Stimulated activated CD4-positive, alpha-beta T cell treated with anti-CD3 and anti-CD28 coated beads, Interleukin-2, amount 100 ng/mL, for 24 hours (primary cell): ENCODE measurements around the gene MAN2A2.
A peak's percentile ranks its signal among the peaks of the same experiment; 100 is the strongest.

ENCODE experiments used
- DNase-seq, 2 donors: peaks; one replicate each; pipeline ENCODE4 v3.0.0-alpha.2; 2020

The MAN2A2 gene

DNA sequence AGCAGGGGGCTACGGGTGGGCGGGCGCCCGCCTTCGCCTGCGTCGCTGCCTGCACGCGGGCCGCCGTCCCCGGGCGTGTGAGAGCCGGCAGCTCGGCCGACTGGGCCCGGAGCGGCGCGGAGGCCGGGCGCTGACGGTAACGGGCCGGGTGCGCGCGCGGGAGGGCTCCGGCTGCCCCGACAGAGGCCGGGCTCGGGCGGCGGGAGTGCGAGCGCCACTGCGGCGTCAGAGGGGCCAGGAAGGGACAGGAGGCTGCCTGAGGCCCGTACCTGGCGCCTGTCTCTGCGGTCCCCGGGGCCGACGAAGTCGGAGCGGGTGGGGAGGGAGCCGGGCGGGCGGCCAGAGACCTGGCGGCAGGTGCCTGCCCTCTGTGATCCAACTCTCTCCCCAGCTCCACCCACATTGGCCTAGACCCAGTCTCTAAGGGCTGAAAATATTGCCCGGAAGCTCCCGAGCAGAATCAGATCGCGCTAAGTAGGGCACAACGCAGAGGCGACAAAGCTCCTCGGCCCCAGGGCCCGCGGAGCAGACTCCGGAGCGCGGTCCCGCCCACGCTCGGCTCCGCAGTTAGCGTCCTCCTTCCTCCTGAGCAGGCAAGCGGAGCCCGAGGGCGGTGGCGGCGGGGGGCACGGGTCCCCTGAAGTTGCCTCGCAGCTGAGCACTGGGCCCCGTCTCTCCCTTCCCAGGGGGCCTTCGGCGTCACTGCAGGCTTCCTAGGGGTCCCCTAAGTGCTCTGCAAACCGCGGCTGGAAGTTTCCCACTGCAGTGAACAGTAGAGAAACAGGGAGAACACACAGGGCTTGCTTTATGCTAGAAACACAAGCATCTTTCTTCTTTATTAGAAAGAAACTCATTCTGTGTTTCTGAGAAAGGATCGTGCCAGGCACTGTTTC is at the start of gene MAN2A2:
MAN2A2 (plus strand) TSS at position 463 of the 893 bp plus-strand sequence. CDS start 906 bp downstream, outside the sequence.
- peak; percentile 81 to 87 for DNase-seq

DNA sequence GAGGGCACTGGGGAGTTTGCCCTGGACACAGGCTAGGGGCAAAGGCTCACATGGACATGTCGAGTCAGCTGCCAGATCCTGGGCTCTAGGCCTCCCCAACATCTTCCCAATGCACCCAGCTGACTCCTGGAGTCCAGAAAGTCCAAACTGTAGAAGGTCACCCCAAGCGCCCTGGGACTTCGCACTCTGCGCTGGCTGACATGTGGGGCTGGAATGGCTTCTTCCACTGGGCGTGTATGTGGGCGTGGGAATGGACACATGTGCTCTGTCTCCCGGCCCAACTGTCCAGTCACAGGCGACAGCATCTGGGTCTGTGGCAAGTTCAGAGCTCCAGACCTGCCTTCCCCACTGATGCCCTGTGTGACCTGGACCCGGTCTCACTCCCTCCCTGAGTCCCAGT is 48.0 kb upstream of the MAN2A2 start:
- DNase-seq: no peak

DNA sequence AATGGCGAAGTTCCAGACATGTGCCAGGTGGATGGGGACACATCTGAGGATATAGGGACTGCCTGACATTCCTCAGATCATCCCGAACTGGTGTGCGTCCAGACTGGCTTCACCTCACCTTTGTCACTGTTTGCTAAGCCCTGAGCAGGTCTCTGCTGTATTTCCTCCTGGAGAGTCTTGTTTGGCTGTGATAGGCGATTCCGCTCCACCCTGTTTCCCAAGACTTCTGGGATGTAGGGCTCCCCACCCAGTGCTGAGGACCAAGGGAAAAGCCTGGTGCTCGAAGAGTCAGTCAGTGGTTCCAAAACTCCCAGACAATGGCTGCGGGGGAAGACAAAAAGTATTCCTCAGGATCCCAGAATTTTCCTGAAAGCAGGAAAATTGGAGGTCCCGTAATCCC is 45.8 kb upstream of the MAN2A2 start:
- no peak for DNase-seq

DNA sequence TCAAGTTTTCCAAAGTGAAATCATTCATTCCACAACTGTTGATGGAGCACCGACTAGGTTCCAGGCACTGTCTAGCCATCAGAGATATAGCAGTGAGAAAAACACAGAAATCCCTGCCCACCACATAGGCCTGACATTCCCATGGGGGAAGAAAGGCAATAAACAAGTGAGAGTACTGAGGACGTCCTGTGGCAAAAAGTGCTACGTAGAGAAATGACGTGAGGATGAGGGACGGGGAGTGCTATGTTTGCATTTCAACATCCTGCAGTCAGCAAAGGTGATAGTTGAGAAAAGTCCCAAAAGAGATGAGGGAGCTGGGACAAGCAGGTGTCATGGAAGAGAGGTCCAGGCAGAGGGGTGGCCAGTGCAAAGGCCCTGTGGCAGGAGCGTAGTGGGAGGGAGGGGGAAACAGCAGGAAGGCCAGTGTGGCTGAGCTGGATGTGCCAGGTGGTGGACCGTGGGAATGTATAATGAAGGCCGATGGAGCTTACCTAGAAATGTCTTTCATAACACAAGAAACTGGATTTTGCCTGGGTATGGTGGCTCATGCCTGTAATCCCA is 45.1 kb upstream of the MAN2A2 start:
- DNase-seq: no peak

DNA sequence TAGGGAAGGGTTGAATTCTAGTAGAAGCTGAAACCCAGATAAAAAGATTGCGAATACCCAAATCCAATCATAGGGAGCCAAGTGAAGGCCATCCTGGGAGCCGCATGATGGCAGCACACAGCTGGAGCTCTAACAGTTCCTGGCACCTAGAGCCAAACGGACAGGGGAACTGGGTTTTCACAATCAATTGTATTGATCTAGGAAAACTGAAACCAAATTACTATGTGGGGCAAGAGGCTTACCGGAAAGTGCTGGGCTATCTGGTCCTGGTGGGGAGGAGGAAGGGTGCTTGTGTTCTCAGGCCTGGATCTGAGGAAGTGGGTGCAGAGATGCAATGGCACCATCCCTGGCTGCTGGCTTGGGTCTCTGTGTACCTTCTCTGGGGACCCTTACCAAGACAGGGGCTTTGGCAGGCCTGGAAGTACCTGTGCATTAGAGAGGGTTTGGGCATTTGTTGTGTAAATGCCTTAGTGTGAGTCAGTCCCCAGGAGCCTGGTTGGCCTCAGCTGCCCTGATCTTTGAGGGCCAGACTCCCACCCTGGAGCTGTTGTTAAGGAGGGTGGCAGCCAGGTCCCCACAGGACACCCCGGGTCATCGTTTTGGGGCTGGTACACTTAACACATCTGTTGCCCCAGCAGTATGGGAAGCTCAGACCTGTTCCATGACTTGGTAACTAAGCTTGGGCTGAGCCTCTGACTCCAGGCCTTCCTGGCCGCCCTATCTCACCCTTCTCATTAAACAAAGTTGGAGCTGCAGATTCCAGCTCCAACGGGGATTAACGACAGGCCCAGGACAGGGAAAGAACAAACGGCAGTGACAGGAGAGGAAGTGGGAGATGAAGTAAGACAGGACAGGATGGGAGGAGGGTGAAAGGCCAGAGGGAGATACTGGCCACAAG is 43.6 kb upstream of the MAN2A2 start:
- no peak for DNase-seq

DNA sequence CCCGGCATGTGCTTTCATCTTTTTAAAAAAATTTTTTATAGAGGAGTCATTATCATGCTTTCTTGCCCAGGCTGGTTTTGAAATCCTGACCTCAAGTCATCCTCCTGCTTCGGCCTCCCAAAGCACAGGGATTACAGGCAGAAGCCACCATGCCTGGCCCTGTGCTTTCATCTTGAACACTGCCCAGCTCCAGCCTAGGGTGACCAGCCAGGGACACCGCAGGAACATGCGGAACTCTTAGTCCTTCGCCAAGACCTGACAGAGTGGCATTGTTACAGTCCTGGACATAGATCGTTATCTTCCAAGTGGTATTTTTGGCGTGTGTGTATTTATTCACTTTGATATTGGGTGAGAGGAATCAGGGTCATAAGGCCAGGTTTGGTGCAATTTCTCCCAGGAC is 42.7 kb upstream of the MAN2A2 start:
- no peak for DNase-seq

DNA sequence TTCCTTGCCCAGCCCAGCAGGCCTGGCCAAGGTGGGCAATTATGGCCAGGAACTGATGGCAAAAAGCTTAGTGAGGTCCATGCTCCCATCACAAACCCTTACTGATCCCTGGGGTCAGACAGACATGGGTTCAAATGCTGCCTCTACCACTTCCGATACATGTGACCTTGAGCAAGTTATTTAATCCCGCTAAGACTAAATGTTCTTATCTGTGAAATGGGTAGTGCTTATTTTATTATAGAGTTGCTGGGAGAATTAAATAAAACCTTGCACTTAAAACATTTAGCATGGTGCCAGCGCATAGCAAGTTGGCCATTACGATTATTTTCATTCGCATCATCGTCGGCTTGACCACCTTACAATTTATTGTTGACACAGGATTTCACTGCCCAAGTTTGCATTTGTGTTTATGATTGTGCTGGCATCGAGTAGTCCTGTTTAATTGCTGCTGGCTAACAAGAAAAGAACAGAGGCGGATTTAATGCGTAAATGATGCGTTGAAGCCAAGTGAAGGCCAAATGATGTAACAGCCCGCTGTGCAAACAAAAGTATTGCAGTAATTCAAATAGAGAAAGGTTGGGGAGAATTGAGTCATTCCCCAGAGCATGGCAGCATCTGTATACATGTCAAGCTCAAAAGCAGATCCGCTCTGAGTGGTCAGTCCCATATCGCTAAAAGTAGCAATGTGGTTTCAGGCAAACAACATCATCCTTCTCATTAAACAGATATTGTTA is 42.0 kb upstream of the MAN2A2 start:
- no peak for DNase-seq

DNA sequence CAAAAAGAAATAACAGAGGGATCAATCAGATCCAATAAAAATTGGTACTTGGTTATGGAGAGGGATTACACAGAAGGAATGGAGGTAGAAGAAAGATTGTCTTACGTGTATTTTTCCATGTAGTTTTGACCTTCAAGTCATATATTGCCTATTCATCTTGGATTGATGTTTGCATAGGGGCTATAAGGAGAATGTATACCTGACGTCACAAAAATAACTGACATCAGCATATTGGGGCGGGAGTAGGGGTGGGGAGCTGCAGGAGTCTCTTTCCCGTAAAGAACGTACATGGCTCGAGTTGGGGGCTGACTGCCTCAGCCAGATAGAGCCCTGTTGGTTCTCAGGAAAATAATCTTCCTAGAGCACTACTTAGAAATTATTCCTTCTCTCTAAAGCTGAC is 40.6 kb upstream of the MAN2A2 start:
- no peak for DNase-seq

DNA sequence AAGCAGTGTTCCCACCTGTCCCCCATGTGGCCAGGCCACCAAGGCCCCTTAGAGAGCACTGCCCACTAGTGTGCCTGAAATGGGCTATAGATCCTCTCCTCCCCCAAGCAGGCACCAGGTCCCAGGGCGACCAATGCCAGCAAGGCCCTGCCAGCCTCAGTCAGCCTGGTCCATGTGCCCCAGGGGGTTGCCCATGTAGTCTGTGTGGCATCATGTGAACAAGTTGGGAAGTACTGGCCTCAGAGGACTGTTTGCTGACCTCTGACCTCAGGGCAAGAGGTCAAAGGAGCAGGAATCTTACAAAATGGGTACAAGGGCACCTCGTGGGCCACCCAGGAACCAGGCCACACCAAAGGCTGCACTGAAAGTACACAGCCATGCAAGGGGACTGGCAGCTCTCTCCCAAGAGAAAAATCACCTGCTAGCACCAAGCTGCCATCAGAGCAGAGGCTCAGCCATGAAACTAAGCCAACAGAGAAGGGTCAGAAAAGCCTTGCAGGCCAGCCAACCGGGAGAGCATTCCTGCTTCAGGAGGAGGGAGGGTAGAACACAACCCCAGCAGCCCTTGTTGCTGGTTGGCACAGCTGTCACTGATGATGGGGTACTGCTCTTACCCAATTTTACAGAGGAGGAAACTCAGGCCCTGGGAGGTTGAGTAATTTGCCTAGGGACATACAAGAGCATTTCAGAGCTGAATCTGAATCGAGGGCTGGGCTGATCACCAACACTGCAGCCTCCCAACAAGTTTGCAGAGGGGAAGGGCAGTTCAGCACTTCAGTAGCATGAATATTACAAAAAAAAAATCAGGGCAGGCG is 39.9 kb upstream of the MAN2A2 start:
- no peak for DNase-seq

DNA sequence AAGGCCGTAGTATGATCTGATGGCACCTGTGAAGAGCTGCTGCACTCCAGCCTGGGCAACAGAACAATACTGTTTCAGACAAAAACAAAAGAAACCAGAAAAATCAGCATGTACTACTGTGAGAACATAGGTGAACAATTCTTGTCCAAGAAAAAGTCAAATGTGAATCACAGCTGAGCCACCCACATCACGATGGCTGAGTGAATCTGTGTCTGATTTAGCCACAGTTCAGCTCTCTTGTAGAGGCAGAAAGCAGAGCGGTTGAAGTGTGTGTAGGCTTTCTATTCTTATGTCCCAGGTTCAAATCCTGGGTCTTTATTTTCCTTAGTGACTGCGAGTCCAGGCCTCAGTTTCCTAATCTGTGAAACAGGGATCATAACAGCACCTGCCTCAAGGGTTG is 39.1 kb upstream of the MAN2A2 start:
- DNase-seq: no peak

DNA sequence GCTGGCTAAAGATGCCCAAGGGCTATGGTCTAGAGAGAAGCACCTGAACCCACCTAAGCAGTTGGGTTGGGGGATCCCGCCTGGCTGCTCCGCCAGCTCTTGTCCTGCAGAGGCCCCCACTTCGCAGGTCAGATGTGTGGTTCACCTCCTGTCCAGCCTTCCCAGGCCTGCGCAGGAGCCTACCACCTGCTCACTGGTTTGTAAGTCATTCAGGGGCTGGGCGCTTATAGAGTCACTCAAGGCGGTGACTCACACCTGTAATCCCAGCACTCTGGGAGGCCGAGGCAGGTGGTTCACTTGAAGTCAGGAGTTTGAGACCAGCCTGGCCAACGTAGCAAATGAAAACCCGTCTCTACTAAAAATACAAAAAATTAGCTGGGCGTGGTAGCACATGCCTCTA is 38.6 kb upstream of the MAN2A2 start:
- DNase-seq: no peak

DNA sequence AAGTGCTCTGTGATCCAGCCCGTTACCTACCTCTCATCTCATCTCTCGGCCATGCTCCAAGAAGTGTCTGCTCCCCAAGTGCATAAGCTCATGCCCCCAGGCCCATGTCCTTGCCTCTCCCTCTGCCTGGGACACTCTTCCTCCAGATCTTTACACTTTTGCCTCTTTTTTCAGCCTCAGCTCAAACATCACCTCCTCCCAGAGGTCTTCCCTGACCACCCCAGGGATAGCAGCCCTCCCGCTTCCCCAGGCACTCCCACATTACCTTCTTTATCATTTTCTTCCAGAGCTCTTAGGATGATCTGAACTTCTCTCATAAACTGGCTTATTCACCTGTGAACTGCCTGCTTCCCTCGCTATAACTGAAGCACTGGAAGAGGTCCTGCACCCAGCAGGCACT is 37.4 kb upstream of the MAN2A2 start:
- DNase-seq: no peak

DNA sequence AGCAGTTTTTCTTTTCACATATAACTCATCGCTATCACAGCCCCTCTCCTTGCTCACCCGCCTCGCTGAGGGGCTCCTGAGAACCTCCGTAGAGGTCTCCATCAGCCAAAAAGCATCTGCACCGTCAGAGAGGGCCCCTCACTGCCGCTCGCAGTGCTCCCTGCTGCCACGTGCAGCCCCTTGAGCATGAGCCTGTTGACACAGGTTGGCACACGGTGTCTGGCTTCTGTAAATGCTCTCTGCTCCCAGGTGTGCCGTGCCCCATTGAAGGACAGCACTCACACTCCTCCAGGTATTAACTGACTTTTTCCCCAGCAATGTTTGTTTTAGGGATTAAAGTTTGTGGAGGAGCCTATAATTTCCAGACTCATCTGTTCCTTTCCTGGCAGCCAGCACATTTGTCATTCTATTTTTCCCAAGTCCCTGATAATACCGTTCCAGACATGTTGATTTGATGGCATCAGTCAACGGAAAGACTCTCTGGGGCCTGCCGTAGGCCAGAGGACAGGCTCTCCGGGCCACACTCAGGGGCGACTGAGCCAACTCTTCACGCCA is 36.9 kb upstream of the MAN2A2 start:
- DNase-seq: no peak

DNA sequence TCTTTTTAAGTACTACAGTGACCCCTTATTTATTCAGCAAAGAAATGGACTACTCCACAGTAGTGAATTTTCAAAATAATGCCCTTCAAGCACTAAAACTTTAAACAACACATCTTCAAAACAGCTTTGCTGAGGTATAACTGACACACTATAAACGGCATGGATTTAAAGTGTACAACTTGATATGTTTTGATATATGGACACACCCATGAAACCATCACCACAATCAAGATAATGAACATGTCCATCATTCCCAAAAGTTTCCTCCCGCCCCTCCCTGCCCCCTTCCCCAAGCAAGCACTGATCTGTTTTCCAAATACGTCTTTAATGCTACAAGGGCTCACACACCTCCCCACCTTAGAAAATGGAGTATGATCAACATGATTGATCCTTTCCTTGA is 36.3 kb upstream of the MAN2A2 start:
- DNase-seq: no peak

DNA sequence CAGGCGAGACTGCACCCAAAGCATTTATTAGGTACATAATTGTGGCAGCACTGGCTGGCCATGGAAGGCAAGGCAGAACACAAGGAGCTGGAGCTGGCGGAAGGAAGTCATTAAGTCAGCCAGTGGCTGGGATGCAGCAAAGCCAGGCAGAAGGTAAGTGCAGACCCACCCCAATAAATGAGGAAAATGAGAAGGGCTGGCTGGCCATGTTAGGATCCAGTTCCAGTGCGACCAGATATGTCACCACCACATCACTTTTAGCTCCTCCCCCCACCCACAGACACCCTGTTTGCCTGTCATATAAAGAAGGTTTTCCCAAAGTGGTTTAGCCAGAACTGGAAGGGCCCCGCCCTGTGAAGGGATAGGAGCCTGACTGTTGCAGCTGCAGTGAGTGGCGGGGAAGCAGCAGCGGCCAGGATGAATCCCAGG is 34.8 kb upstream of the MAN2A2 start, which contains the start of gene FURIN:
FURIN (plus strand) TSS at position 328 of the 429 bp plus-strand sequence. CDS start 7,153 bp downstream, outside the sequence.
- DNase-seq: peak in 1 of 2 donors; percentile 30

DNA sequence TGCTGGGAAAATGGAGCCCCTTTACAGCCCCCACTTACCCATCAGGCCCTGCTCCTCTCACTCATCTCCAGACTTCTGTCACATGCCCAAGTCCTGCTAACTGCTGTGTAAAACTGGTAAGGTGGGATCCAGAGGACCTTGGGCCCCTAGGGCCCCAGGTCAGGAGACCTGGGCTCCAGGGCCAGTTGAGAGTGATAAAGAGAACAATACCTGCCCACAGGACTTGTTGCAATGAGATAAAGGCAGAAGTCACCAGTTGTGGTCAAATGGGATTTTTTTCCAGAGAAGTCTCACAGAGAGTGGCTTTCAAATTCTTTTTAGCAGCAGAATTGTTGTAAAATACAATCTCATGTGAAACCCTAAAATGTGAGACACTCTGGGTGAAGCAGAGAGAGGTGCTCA is 34.0 kb upstream of the MAN2A2 start:
- DNase-seq: no peak

DNA sequence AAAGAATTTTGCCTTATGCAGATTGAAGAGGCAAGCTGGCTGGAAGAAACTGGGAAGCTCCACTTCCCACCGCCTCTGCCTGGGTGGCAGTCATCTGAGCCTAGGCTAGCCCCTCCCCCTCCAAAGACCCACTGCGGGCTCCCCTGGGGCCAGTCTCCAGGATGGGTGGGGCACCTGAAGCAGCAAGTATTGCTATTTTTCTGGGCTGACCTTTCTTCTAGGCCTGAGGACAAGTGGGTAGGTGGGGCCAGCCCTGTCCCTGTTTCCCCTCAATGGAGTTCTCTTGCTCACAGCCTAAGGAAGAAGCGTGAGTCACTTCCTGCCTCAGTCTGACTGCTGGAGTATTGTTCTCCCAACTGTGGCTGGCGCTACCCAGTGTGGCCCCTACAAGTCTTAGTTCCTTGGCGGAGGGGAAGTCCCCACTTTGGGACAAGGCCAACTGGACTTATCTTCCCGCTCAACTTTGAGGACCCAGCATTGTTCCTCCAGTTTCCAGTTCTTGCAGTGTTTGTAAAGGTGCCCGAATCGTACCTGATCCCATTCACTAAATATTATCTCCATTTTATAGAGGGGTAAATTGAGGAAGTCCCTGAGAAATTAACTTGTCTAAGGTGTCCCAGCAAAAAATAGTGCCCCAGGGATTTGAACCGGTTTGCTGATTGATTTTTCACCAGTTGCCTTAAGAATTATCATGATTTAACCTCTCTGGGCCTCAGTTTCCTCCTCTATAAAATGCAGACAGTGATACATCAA is 33.3 kb upstream of the MAN2A2 start:
- DNase-seq: peak; percentile 47 to 72

DNA sequence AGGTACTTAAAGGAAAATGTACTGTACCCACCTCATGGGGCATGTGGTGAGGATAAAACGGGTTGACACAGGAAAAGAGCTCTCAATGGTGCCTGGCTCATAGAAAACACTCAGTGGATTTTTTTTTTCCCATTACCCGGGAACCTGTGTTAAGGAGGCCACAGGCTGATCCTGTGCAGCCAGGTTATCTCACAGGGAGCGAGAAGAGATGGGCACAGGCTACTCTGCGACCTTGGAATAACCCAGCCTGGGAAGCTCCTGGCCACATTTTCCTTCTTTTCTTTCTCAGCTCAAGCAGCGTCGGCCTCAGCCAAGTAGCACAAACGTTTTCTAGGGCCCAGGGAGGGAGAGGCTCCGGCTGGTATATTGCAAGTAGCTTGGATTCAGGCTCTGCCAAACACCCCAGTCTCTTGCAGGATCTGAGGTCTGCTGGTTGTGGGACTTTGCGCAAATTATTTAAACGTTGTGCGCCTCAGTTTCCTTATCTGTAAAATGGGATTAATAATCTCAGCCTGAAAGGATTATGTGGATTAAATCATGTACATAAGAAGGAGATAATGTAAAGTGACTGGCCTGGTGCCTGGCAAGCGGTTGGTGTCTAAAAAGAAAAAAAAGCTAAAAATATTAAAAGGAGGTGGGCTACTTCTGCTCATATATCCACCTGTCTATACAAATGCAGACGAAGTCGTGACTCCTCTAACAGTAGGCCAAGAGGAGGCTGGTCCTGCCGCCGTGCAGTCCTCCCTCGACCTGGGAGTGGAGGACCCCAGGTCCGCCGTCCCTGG is 32.6 kb upstream of the MAN2A2 start:
- no peak for DNase-seq

DNA sequence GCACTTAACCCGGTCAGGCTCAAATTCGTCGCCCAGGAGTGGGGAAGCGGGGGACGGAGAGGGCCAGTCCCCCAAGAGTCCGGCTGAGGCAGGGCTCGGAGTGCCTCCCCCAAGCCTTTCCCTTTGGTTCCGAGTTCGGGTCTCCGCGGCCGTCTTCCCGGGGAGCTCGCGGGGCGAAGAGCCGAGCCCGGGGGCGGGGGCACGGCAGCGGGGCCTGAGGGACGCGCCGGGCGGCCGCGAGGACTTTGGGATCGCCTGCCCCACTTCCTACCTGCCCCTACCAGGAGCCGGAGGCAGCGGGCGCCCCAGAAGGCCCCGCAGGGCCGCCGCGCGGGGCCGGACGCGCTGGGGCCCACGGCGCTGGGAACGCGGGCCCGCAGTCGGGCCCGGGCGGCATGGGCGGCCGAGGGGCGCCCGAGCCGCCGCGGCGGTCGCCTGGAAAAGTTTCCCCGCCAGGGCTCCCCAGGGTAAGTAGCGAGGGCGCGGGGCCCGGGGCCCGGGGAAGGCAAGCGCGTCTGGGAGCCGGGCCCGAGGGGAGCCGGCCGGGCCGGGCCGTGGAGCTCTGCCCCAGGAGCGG is 31.9 kb upstream of the MAN2A2 start:
- peak; percentile 34 to 44 for DNase-seq
